HepG2 (cell line): Measurements from ENCODE around the gene RBM6. TPM values are rescaled to one million over a fixed set of nuclear protein-coding genes. Genes with fewer than 3 reads are reported as not detected.
"Not testable (repeated sequence)": the region's sequence is repeated elsewhere in the genome, so short reads cannot be mapped to it uniquely, and the experiment has no call there.

Experiments used
- ATAC-seq: fragments of 200-7000 bp; cut with Tn5 transposase; 3 replicates; pipeline ENCODE4 v1.9.1; 2020; ENCODE audit warnings: mild to moderate bottlenecking, moderate library complexity
- BruUV-seq: library from RNA; stranded (reverse); fragments of 400-500 nt; replicated peaks from 2 replicates; lab custom pipeline; 2021; lab: Mats Ljungman, UMichigan
- CTCF ChIA-PET: fragments of 300-600 bp; formaldehyde crosslinking; extraction: SDS; loops from one replicate; lab custom pipeline; 2021; ENCODE audit warnings: low total read pairs, inconsistent platforms, low intra/inter-chr PET ratio; lab: Yijun Ruan, JAX
- POLR2A ChIA-PET: fragments of 350-600 bp; sonication (Branson Sonifier 250); formaldehyde crosslinking; loops from one replicate; lab custom pipeline; 2020; ENCODE audit warnings: antibody characterized with exemption, inconsistent platforms; lab: Yijun Ruan, JAX
- DNase-seq: peaks from one replicate; pipeline ENCODE4 v3.0.0-alpha.2; 2015; ENCODE audit warnings: low spot score
- FAIRE-seq: peaks from 3 replicates; lab custom pipeline; 2011; peaks lifted over from hg19 to GRCh38; lab: Jason Lieb, UNC
- H2AFZ ChIP-seq: one replicate; pipeline ENCODE4 v1.6.1; 2011; ENCODE audit warnings: low read length, inconsistent platforms
- H3K27ac ChIP-seq: fragments of 300-600 bp; 3 replicates; pipeline ENCODE4 v1.8.0; 2011; ENCODE audit warnings: mixed run types, mild to moderate bottlenecking, mixed read lengths, low read length, inconsistent platforms; ENCODE audit not compliant: insufficient read depth; ENCODE audit errors: extremely low read length
- H3K27me3 ChIP-seq, 2 experiments: fragments of 200-600 bp in 1 of 2; 2 replicates in 1 of 2; 3 replicates in 1 of 2; pipeline versions ENCODE4 v1.6.0 to v1.8.0; 2011; ENCODE audit warnings: low read length in 2 of 2, mild to moderate bottlenecking in 2 of 2, moderate library complexity in 2 of 2, inconsistent platforms in 1 of 2; ENCODE audit not compliant: insufficient read depth in 2 of 2, control insufficient read depth in 1 of 2
- H3K36me3 ChIP-seq, 2 experiments: fragments of 200-600 bp in 1 of 2; replicated peaks in 1 of 2; 2 replicates in 1 of 2; 3 replicates in 1 of 2; pipeline versions ENCODE4 v1.5.1 to v1.8.0; 2011; ENCODE audit warnings: low read length in 2 of 2, inconsistent platforms in 1 of 2; ENCODE audit not compliant: insufficient read depth in 2 of 2, control insufficient read depth in 1 of 2
- H3K4me1 ChIP-seq: 2 replicates; pipeline ENCODE4 v1.5.1; 2012; ENCODE audit warnings: low read length, inconsistent platforms; ENCODE audit not compliant: insufficient read depth
- H3K4me2 ChIP-seq: 2 replicates; pipeline ENCODE4 v1.6.0; 2011; ENCODE audit warnings: low read depth, low read length, inconsistent platforms
- H3K4me3 ChIP-seq, 3 experiments: fragments of 200-600 bp in 1 of 3; sonication (generic), shearing (Covaris generic) in 1 of 3; replicated peaks in 1 of 3; 2 replicates each; pipeline ENCODE4 v1.5.1; 2011 to 2016; ENCODE audit warnings: low read length in 3 of 3, inconsistent platforms in 2 of 3, low read depth in 2 of 3, mild to moderate bottlenecking in 2 of 3, control low read depth in 1 of 3, mixed read lengths in 1 of 3; ENCODE audit not compliant: insufficient read depth in 1 of 3
- H3K79me2 ChIP-seq: one replicate; pipeline ENCODE4 v1.6.1; 2011; ENCODE audit warnings: low read length, inconsistent platforms; ENCODE audit not compliant: insufficient read depth
- H3K9ac ChIP-seq: 2 replicates; pipeline ENCODE4 v1.6.0; 2011; ENCODE audit warnings: mild to moderate bottlenecking, low read depth, low read length, inconsistent platforms; ENCODE audit not compliant: insufficient read depth
- H3K9me3 ChIP-seq: 2 replicates; pipeline ENCODE4 v1.5.1; 2012; ENCODE audit warnings: mild to moderate bottlenecking, low read length
- H4K20me1 ChIP-seq: 2 replicates; pipeline ENCODE4 v1.6.0; 2011; ENCODE audit warnings: inconsistent platforms, mild to moderate bottlenecking, low read length, moderate library complexity; ENCODE audit not compliant: insufficient read depth
- ARNT2 ChIP-seq: sonication (generic); formaldehyde crosslinking; IDR thresholded peaks from 2 replicates; pipeline ENCODE4 v1.8.0; 2022; ENCODE audit warnings: mild to moderate bottlenecking, low read depth, missing genetic modification reagents, moderate library complexity
- ZBTB43 ChIP-seq: sonication (generic); formaldehyde crosslinking; conservative IDR thresholded peaks from 2 replicates; pipeline ENCODE4 v1.4.0; 2020; ENCODE audit warnings: missing genetic modification reagents
- WGBS: methylation state at CpG from one replicate; pipeline ENCODE4 v1.1.6; 2017; ENCODE audit warnings: low lambda C conversion rate; 5-methylcytosine and 5-hydroxymethylcytosine counted together
- in situ Hi-C: cut with HindIII; loops from 2 replicates; pipeline ENCODE4 v1.10.0; 2017; ENCODE audit warnings: low pct_unique_long_range_greater_than_20kb; ENCODE audit not compliant: extremely low pct_ligation_motif_present
- intact Hi-C: fragments of 100-400 bp; cut with micrococcal nuclease; formaldehyde crosslinking; loops from one replicate; pipeline ENCODE4 v1.10.0; 2022; ENCODE audit not compliant: unreplicated experiment
- polyA plus RNA-seq, 8 experiments: library from polyadenylated mRNA; depleted of rRNA in 3 of 8; stranded (reverse) in 7 of 8; unstranded in 1 of 8; fragments of >200 nt; fragmentation: Illumina TruSeq in 4 of 8; extraction: Trizol in 4 of 8; gene quantifications; 2 replicates each; pipeline versions ENCODE4 v1.2.1 to v1.2.3, GENCODE V29; 2011 to 2016; ENCODE audit warnings: low read depth in 4 of 8, missing spikeins in 1 of 8, mixed read lengths in 1 of 8; ENCODE audit not compliant: insufficient read depth in 1 of 8
- total RNA-seq, 5 experiments: library from RNA; depleted of rRNA; stranded (reverse); fragments of >200 nt; fragmentation: Illumina TruSeq; extraction: Trizol; gene quantifications; 2 replicates each; pipeline ENCODE4 v1.2.3, GENCODE V29; 2016; ENCODE audit warnings: low read depth in 1 of 5
- TF ChIP-seq, protein P1 (sequence below): sonication (generic); formaldehyde crosslinking; IDR thresholded peaks from 2 replicates; pipeline ENCODE4 v1.4.0; 2020; ENCODE audit warnings: missing genetic modification reagents

The RBM6 gene
- total and polyA plus RNA-seq, 2 of the 13 experiments (the other 11 are each of a cell fraction or from before 2014, with no cell fraction given), result 72.7 to 86.1 TPM

DNA sequence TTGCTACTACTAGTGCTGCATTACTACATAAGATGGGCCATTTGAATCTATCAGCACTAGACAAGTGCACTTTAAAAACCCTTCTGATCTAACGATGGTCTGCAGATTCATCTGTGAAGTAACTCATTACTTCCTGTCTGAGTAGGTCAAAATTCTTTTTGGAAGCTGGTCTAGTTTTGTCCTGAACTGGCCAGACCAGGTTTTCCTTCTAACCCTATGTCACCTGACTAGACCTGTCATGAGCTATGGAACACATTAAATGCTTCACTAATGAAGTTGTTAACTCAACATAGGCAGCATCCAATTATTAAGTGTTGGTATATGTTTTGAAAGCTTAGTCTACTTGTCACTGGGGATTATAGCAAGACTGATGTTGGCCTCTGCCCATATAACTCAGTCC lies 138.7 kb downstream of the RBM6 start:
- Histone ChIP-seq H3K4me3 (no peak overlapping the region), H3K9ac (no peak overlapping the region), H3K4me2 (no peak overlapping the region), H3K4me1 (no peaks in the 10 kb centered on the region), H3K27ac (no peak overlapping the region), H3K36me3 (peaks cover 2 to 13% of the 10 kb centered on the region in 2 experiments; a peak in 4 of 5 replicates), H2AFZ (no peak overlapping the region), H3K27me3 (no peaks in the 10 kb centered on the region), H3K79me2 (no peaks in the 10 kb centered on the region), H4K20me1 (no peaks in the 10 kb centered on the region), H3K9me3 (no peaks in the 10 kb centered on the region)
- intact Hi-C loops, result no loop called here
- BruUV-seq, result TSS peak; percentile 63
- DNase-seq (no peak), FAIRE-seq (no peak), ATAC-seq (no peak)
- in situ Hi-C loops, result no loop called here
- WGBS, result 75% methylated on average over 1 of the region's 1 CpG
- CTCF ChIA-PET, result no interaction called here
- TF ChIP-seq, protein P1, sequence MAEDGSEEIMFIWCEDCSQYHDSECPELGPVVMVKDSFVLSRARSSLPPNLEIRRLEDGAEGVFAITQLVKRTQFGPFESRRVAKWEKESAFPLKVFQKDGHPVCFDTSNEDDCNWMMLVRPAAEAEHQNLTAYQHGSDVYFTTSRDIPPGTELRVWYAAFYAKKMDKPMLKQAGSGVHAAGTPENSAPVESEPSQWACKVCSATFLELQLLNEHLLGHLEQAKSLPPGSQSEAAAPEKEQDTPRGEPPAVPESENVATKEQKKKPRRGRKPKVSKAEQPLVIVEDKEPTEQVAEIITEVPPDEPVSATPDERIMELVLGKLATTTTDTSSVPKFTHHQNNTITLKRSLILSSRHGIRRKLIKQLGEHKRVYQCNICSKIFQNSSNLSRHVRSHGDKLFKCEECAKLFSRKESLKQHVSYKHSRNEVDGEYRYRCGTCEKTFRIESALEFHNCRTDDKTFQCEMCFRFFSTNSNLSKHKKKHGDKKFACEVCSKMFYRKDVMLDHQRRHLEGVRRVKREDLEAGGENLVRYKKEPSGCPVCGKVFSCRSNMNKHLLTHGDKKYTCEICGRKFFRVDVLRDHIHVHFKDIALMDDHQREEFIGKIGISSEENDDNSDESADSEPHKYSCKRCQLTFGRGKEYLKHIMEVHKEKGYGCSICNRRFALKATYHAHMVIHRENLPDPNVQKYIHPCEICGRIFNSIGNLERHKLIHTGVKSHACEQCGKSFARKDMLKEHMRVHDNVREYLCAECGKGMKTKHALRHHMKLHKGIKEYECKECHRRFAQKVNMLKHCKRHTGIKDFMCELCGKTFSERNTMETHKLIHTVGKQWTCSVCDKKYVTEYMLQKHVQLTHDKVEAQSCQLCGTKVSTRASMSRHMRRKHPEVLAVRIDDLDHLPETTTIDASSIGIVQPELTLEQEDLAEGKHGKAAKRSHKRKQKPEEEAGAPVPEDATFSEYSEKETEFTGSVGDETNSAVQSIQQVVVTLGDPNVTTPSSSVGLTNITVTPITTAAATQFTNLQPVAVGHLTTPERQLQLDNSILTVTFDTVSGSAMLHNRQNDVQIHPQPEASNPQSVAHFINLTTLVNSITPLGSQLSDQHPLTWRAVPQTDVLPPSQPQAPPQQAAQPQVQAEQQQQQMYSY (CRISPR knock-in tag), result peak; percentile 85
- TF ChIP-seq ARNT2 (no peak), ZBTB43 (CRISPR knock-in tag) (no peak)
- POLR2A ChIA-PET, result no interaction called here

GRCh38 chr3:50084951-50085350 lies 145.0 kb downstream of the RBM6 start:
- ATAC-seq, FAIRE-seq, H3K27ac ChIP-seq, H3K9me3 ChIP-seq, H4K20me1 ChIP-seq, POLR2A ChIA-PET, BruUV-seq, H3K4me1 ChIP-seq, H3K27me3 ChIP-seq, H3K4me2 ChIP-seq, intact Hi-C loops, CTCF ChIA-PET, H3K9ac ChIP-seq, in situ Hi-C loops, H3K4me3 ChIP-seq, H3K36me3 ChIP-seq, H2AFZ ChIP-seq, DNase-seq: not testable (repeated sequence)
- no CpG with 5 or more reads among the region's 33 CpGs for WGBS
- H3K79me2 ChIP-seq, result peaks cover 12% of the 10 kb centered on the region
